ENCODE data around the gene COG6. TPM values are rescaled to one million over a fixed set of nuclear protein-coding genes. Genes with fewer than 3 reads are reported as not detected.

COG6 gene
- total RNA-seq, 1 donor from 2014 or later: 49.4 TPM

GRCh38 chr13:39760521-39760920 lies 105.1 kb downstream of the COG6 start:
- Mint-ChIP-seq H3K4me1 (peaks cover 9% of the 10 kb centered on the region), H3K27me3 (ENCODE audit: low read depth) (no peaks in the 10 kb centered on the region), H3K4me3 (no peak overlapping the region), H3K27ac (peak overlapping the region; percentile 59), H3K36me3 (peaks cover 25% of the 10 kb centered on the region), H3K9me3 (peaks cover 44% of the 10 kb centered on the region)
- TF ChIP-seq CTCF (IDR thresholded peaks at IDR 0.05; ENCODE audit: unreplicated experiment): no peak
- no peak for DNase-seq (ENCODE audit: low spot score in 2 of 2, unreplicated experiment in 2 of 2)

GRCh38 chr13:39765801-39766463 lies 110.5 kb downstream of the COG6 start:
- H3K4me1 Mint-ChIP-seq: peaks cover 9% of the 10 kb centered on the region
- DNase-seq (ENCODE audit: low spot score in 2 of 2, unreplicated experiment in 2 of 2): no peak
- peaks cover 12% of the 10 kb centered on the region for H3K36me3 Mint-ChIP-seq
- no peak overlapping the region for H3K27ac Mint-ChIP-seq
- H3K9me3 Mint-ChIP-seq: peaks cover 26% of the 10 kb centered on the region
- no peak for TF ChIP-seq CTCF (IDR thresholded peaks at IDR 0.05; ENCODE audit: unreplicated experiment)
- H3K27me3 Mint-ChIP-seq (ENCODE audit: low read depth): peaks cover 3% of the 10 kb centered on the region
- no peak overlapping the region for H3K4me3 Mint-ChIP-seq

GRCh38 chr13:39766464-39767158 lies 111.1 kb downstream of the COG6 start:
- no peak overlapping the region for H3K27ac Mint-ChIP-seq
- TF ChIP-seq CTCF (IDR thresholded peaks at IDR 0.05; ENCODE audit: unreplicated experiment): no peak
- peaks cover 8% of the 10 kb centered on the region for H3K36me3 Mint-ChIP-seq

GRCh38 chr13:39767791-39768517 lies 112.5 kb downstream of the COG6 start:
- Mint-ChIP-seq H3K27me3 (ENCODE audit: low read depth) (peaks cover 3% of the 10 kb centered on the region), H3K4me1 (peaks cover 9% of the 10 kb centered on the region), H3K4me3 (no peak overlapping the region), H3K9me3 (peaks cover 13% of the 10 kb centered on the region), H3K27ac (no peak overlapping the region), H3K36me3 (peaks cover 11% of the 10 kb centered on the region)
- no peak for DNase-seq (ENCODE audit: low spot score in 2 of 2, unreplicated experiment in 2 of 2)
- no peak for TF ChIP-seq CTCF (IDR thresholded peaks at IDR 0.05; ENCODE audit: unreplicated experiment)

More at GRCh38 chr13:39766464-39767158, 111.1 kb downstream of the COG6 start:
- H3K27me3 Mint-ChIP-seq (ENCODE audit: low read depth): peaks cover 3% of the 10 kb centered on the region
- DNase-seq (ENCODE audit: low spot score in 2 of 2, unreplicated experiment in 2 of 2): no peak
- H3K4me3 Mint-ChIP-seq: no peak overlapping the region
- peaks cover 9% of the 10 kb centered on the region for H3K4me1 Mint-ChIP-seq
- peaks cover 21% of the 10 kb centered on the region for H3K9me3 Mint-ChIP-seq

- Mint-ChIP-seq H3K36me3 (peaks cover 11% of the 10 kb centered on the region), H3K4me1 (peaks cover 9% of the 10 kb centered on the region), H3K9me3 (peaks cover 11% of the 10 kb centered on the region), H3K27me3 (ENCODE audit: low read depth) (peaks cover 3% of the 10 kb centered on the region), H3K27ac (no peak overlapping the region), H3K4me3 (no peak overlapping the region)
- no peak for TF ChIP-seq CTCF (IDR thresholded peaks at IDR 0.05; ENCODE audit: unreplicated experiment)
- no peak for DNase-seq (ENCODE audit: low spot score in 2 of 2, unreplicated experiment in 2 of 2)
Measured at GRCh38 chr13:39768962-39769361, 113.5 kb downstream of the COG6 start.

Data from mesothelial cell of epicardium (in vitro differentiated cells).